ENCODE measurements around the gene LRBA. TPM values are rescaled to one million over a fixed set of nuclear protein-coding genes. Genes with fewer than 3 reads are reported as not detected.

The LRBA gene
- total RNA-seq, 1 donor from 2014 or later: 46.2 TPM

- TF ChIP-seq, protein P1, sequence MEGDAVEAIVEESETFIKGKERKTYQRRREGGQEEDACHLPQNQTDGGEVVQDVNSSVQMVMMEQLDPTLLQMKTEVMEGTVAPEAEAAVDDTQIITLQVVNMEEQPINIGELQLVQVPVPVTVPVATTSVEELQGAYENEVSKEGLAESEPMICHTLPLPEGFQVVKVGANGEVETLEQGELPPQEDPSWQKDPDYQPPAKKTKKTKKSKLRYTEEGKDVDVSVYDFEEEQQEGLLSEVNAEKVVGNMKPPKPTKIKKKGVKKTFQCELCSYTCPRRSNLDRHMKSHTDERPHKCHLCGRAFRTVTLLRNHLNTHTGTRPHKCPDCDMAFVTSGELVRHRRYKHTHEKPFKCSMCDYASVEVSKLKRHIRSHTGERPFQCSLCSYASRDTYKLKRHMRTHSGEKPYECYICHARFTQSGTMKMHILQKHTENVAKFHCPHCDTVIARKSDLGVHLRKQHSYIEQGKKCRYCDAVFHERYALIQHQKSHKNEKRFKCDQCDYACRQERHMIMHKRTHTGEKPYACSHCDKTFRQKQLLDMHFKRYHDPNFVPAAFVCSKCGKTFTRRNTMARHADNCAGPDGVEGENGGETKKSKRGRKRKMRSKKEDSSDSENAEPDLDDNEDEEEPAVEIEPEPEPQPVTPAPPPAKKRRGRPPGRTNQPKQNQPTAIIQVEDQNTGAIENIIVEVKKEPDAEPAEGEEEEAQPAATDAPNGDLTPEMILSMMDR (IDR thresholded peaks at IDR 0.05): no peak
- ATAC-seq: no peak
Observed at GRCh38 chr4:150475763-150476162, 539.3 kb downstream of the LRBA start.

DNA sequence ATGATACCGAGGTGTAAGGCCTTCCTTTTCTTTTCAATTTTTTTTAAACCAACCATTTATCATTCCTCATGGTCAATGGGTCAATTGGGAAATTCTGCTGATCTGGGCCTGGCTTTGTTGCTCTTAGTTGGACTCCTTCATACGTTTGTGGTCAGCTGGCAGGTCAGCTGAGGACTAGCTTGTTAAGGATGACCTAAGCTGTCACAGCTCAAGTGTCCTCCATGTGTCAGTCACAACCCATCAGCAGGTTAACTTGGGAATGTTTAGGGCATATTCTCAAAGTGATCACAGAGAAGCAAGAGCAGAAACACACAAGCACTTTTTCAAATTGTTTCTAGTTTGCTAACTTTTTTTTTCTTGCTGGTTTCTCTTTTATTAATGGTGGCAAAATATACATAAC is 550.6 kb downstream of the LRBA start:
- Histone ChIP-seq H3K9me3 (no peaks in the 10 kb centered on the region), H3K4me3 (no peak overlapping the region), H3K4me1 (no peaks in the 10 kb centered on the region), H3K27ac (no peak overlapping the region), H3K27me3 (ENCODE audit: low read depth) (no peaks in the 10 kb centered on the region), H3K36me3 (no peaks in the 10 kb centered on the region)
- intact Hi-C loops (cut with DNase I): no loop called here
- ATAC-seq: no peak
- no peak for DNase-seq
- TF ChIP-seq, protein P1 (IDR thresholded peaks at IDR 0.05): no peak

More at GRCh38 chr4:150475763-150476162, 539.3 kb downstream of the LRBA start:
- DNase-seq: no peak
- H3K4me1 ChIP-seq: no peaks in the 10 kb centered on the region
- H3K4me3 ChIP-seq: no peak overlapping the region
- no peaks in the 10 kb centered on the region for H3K9me3 ChIP-seq
- H3K36me3 ChIP-seq: no peaks in the 10 kb centered on the region
- intact Hi-C loops (cut with DNase I): no loop called here
- no peaks in the 10 kb centered on the region for H3K27me3 ChIP-seq (ENCODE audit: low read depth)
- no peak overlapping the region for H3K27ac ChIP-seq

DNA sequence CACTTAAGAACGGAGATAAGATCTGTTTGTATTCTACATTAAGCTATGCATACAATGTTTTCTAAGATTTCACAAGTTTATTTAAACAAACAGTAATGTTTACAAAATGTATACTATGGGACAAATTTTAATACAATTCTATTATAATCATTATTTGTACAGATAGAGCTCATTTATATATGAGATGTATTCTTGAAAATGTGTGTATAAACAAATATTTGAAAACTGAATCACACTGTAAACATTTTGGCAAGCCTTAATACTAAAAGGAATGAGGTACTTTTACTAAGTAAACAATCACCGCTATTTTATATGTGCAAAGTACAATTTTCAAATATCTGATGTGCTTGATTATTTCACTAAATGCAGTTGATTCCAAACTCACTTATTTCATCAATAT is 552.3 kb downstream of the LRBA start:
- intact Hi-C loops (cut with DNase I): no loop called here

DNA sequence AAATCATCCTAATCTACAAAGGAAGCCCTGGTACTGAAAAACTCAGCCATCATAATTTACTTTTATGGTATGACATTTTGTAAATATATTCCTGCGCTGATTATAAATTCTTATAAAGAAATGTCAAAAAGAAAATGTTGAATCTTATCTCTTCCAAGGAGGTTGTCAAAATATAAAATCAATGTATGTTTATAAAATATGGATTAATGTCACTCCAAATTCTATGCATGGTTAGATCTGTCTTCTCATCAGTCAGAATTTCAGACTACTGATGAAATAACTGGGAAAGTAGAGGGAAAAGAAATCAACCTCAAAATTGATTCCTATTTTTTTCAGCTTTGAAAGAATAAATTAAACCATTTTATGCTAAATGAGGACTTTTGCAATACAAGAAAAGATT is 553.1 kb downstream of the LRBA start:
- no peaks in the 10 kb centered on the region for H3K36me3 ChIP-seq
- H3K27me3 ChIP-seq (ENCODE audit: low read depth): no peaks in the 10 kb centered on the region
- intact Hi-C loops (cut with DNase I): no loop called here
- H3K27ac ChIP-seq: no peak overlapping the region
- H3K4me1 ChIP-seq: no peaks in the 10 kb centered on the region
- H3K4me3 ChIP-seq: no peak overlapping the region
- TF ChIP-seq, protein P1 (IDR thresholded peaks at IDR 0.05): no peak
- DNase-seq (no peak), ATAC-seq (no peak)
- H3K9me3 ChIP-seq: no peaks in the 10 kb centered on the region

More for the DNA sequence above, 552.3 kb downstream of the LRBA start:
- no peak for DNase-seq
- no peak overlapping the region for H3K27ac ChIP-seq
- TF ChIP-seq, protein P1 (IDR thresholded peaks at IDR 0.05): no peak
- H3K4me1 ChIP-seq: no peaks in the 10 kb centered on the region
- H3K27me3 ChIP-seq (ENCODE audit: low read depth): no peaks in the 10 kb centered on the region
- ATAC-seq: no peak
- no peak overlapping the region for H3K4me3 ChIP-seq
- H3K36me3 ChIP-seq: no peaks in the 10 kb centered on the region
- no peaks in the 10 kb centered on the region for H3K9me3 ChIP-seq

DNA sequence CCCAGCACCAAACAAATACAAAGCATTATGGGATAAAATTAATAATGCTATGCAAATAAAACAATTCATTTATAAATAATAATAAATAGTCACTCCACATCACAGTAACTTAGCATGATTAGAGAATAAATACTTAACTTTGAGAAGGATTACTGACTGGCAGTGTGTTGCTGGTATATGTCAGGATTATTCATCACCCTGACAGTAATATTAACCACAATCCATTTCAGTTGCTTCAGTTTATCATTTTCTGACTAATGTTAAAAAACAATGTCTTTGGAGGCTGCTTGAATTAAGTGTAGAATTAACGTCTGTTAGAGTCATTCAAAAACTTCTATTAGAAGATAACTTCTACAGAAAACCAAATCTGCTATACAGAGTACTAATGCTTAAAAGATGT is 557.3 kb downstream of the LRBA start:
- H3K27ac ChIP-seq: no peak overlapping the region
- H3K9me3 ChIP-seq: no peaks in the 10 kb centered on the region
- no peaks in the 10 kb centered on the region for H3K27me3 ChIP-seq (ENCODE audit: low read depth)
- ATAC-seq (no peak), DNase-seq (no peak)
- intact Hi-C loops (cut with DNase I): no loop called here
- H3K36me3 ChIP-seq: no peaks in the 10 kb centered on the region
- H3K4me3 ChIP-seq: no peak overlapping the region
- H3K4me1 ChIP-seq: no peaks in the 10 kb centered on the region
- TF ChIP-seq, protein P1 (IDR thresholded peaks at IDR 0.05): no peak

DNA sequence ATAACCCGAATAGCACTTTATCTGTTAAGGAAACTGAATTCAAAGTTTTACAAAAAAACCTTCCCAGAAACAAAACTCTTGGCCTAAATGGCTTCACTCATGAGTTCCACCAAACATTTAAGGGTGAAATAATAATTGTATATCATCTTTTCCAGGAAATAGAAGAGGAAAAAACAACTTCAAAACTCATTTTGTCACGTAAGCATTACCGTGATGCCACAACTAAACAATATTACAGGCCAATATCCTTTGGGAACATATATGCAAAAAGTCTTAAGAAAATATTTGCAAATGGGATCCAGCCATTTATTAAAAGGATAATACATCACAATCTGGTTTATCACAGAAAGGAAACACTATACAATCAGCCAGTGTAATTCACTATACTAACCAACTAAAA is 563.2 kb downstream of the LRBA start:
- intact Hi-C loops (cut with DNase I): no loop called here
- Histone ChIP-seq H3K9me3 (no peaks in the 10 kb centered on the region), H3K27ac (no peak overlapping the region), H3K4me1 (no peaks in the 10 kb centered on the region), H3K27me3 (ENCODE audit: low read depth) (no peaks in the 10 kb centered on the region), H3K36me3 (no peaks in the 10 kb centered on the region), H3K4me3 (no peak overlapping the region)
- TF ChIP-seq, protein P1 (IDR thresholded peaks at IDR 0.05): no peak
- DNase-seq: no peak
- no peak for ATAC-seq

Data from lower lobe of right lung (tissue), 2 donors.